ENCODE measurements around the gene COL19A1.
A peak's percentile ranks its signal among the peaks of the same experiment; 100 is the strongest.

COL19A1 gene

GRCh38 chr6:70236343-70236742 lies 370.0 kb downstream of the COL19A1 start:
- no peak for DNase-seq

GRCh38 chr6:70241031-70241430 lies 374.7 kb downstream of the COL19A1 start:
- DNase-seq: peak; percentile 23

- no peak for DNase-seq
Observed at GRCh38 chr6:70241991-70242420, 375.6 kb downstream of the COL19A1 start.

- no peak for DNase-seq
Observed at GRCh38 chr6:70246118-70246517, 379.8 kb downstream of the COL19A1 start.

GRCh38 chr6:70252604-70253003 lies 386.2 kb downstream of the COL19A1 start:
- DNase-seq: no peak

- no peak for DNase-seq
Observed at GRCh38 chr6:70253923-70254322, 387.6 kb downstream of the COL19A1 start.

GRCh38 chr6:70254784-70255183 lies 388.4 kb downstream of the COL19A1 start:
- DNase-seq: no peak

- DNase-seq: no peak
Observed at GRCh38 chr6:70257768-70258273, 391.5 kb downstream of the COL19A1 start.

- DNase-seq: no peak
Observed at GRCh38 chr6:70258483-70258882, 392.1 kb downstream of the COL19A1 start.

Data from NCI-H446 treated with DMSO at 0.1 percent for 48 hours (cell line).